BE2C (cell line): ENCODE results near the gene RAD23A.

ENCODE experiments used
- DNase-seq: peaks from one replicate; pipeline ENCODE4 v3.0.0-alpha.2; 2020
- H3K27me3 ChIP-seq: fragments of 250-450 bp; sonication (Bioruptor Pico); 2 replicates; pipeline ENCODE4 v1.5.1; 2020; ENCODE audit warnings: mild to moderate bottlenecking
- H3K36me3 ChIP-seq: fragments of 250-450 bp; sonication (Bioruptor Pico); 2 replicates; pipeline ENCODE4 v1.5.1; 2020; ENCODE audit warnings: mild to moderate bottlenecking
- H3K4me1 ChIP-seq: fragments of 250-450 bp; sonication (Bioruptor Pico); 2 replicates; pipeline ENCODE4 v1.5.1; 2020
- H3K4me3 ChIP-seq: 2 replicates; pipeline ENCODE4 v1.5.1; 2011; ENCODE audit warnings: low read depth, low read length
- H3K9me3 ChIP-seq: fragments of 250-450 bp; sonication (Bioruptor Pico); 2 replicates; pipeline ENCODE4 v1.5.1; 2020
- TF ChIP-seq, protein P1 (sequence below): IDR thresholded peaks from 2 replicates; pipeline ENCODE4 v1.5.1; 2012; ENCODE audit warnings: mild to moderate bottlenecking, low read depth, low read length

The RAD23A gene

DNA sequence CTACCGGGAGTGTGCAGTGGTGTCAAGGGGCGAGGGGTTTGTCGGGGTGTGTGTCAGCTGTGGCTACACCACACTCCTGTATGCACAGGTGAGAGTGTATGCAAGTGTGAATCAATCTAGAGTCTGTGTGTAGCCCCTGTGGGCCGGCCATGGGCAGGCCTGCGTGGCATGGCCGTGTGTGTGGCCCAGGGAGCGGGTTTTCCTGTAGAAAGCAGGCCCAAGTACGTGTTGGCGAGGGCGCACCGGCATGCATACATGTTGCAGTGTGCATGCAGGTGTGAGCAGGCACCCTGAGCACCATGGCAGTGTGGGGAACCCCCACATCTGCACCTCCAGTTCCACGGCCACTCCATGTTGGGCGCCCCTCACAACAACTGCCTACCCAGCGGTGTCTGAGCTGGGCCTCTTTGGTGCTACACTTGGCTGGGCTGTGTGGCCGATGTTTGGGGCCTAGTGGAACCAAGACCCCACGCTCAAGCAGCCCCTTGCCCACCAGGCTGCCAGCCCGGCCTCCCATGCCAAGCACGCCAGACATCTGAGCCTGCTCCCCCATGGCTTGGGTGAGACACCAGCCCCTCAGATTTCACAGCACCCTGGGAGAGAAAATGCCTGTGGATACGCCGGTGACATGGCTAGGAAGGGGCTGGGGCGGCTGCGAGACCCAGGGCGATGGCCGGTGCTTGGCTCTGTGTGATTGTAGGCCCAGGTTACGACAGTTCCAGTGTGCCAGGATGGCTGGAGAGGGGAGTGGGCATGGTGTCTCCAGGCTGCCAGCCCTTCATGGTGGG is 51.7 kb downstream of the RAD23A start:
- no peaks in the 10 kb centered on the region for H3K27me3 ChIP-seq
- no peaks in the 10 kb centered on the region for H3K9me3 ChIP-seq
- H3K4me1 ChIP-seq = no peaks in the 10 kb centered on the region
- TF ChIP-seq, protein P1, sequence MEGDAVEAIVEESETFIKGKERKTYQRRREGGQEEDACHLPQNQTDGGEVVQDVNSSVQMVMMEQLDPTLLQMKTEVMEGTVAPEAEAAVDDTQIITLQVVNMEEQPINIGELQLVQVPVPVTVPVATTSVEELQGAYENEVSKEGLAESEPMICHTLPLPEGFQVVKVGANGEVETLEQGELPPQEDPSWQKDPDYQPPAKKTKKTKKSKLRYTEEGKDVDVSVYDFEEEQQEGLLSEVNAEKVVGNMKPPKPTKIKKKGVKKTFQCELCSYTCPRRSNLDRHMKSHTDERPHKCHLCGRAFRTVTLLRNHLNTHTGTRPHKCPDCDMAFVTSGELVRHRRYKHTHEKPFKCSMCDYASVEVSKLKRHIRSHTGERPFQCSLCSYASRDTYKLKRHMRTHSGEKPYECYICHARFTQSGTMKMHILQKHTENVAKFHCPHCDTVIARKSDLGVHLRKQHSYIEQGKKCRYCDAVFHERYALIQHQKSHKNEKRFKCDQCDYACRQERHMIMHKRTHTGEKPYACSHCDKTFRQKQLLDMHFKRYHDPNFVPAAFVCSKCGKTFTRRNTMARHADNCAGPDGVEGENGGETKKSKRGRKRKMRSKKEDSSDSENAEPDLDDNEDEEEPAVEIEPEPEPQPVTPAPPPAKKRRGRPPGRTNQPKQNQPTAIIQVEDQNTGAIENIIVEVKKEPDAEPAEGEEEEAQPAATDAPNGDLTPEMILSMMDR = no peak
- H3K36me3 ChIP-seq = no peaks in the 10 kb centered on the region
- no peak for DNase-seq
- H3K4me3 ChIP-seq = no peak overlapping the region

DNA sequence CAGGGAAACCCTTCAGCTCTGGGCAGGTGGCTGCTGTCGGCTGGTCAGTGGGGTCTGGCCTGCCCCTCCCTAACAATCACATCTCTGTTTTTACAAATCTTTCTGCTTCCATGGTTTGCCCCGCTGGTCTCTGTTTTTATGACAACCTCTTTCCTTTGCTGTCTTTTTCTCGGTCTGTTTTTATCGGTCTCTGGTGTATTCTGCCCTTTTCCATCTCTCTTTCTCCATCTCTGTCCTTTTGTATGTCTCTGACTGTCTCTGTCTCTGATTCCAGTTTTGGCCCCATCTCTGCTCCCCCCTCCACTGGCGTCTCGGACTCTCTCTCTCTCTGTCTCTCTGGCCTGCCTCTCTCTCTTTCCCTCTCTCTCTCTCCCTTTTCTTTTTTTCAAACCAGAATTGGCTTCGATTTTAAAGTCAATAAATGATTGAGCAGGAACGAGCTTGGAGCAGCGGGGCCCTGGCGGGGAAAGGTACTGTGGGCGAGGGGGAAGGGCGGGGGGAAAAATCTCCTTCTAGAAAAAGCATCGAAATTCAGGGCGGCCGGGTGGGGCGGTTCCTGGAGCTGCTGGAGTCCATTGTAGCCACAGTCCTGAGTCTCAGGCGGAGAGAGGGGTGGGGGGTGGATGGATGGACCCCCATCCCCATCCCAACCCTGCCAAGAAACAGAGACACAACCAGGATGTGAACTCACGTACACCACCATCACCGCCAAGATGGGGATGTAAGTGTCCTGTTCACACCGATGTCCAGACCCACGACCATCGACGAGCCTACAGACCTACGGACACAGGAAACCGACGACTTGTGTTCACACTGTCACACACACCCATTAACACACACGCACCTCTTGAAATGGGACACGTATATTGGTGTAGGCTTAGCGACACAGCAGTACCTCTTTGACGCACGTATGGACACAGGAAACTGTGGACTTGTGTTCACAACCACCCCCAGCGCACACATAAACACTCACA is 52.6 kb downstream of the RAD23A start:
- Histone ChIP-seq H3K9me3 (no peaks in the 10 kb centered on the region), H3K4me1 (no peaks in the 10 kb centered on the region), H3K36me3 (no peaks in the 10 kb centered on the region), H3K4me3 (no peak overlapping the region), H3K27me3 (no peaks in the 10 kb centered on the region)
- TF ChIP-seq, protein P1 = no peak
- DNase-seq = no peak

DNA sequence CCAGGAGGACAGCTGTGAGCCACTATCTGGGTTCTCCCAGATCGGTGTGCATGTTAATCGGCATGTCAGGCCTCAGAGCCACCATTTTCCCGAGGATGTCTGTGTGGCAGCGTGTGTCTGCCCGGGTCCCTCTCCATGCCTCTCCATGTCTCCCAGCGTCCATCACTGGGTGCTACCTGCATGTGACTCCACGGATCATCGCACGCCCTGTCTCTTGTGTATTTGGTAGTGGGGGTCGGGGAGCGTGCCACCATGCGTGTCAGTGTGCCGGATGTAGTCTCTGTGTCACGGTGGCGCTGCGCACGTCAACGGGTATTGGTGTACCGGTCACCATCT is 55.5 kb downstream of the RAD23A start:
- H3K4me1 ChIP-seq = no peaks in the 10 kb centered on the region
- H3K36me3 ChIP-seq = no peaks in the 10 kb centered on the region
- no peaks in the 10 kb centered on the region for H3K9me3 ChIP-seq
- no peaks in the 10 kb centered on the region for H3K27me3 ChIP-seq
- no peak overlapping the region for H3K4me3 ChIP-seq
- TF ChIP-seq, protein P1 = no peak
- DNase-seq = no peak

GRCh38 chr19:13001502-13002165 is 56.0 kb downstream of the RAD23A start:
- no peak for DNase-seq
- no peaks in the 10 kb centered on the region for H3K36me3 ChIP-seq
- H3K27me3 ChIP-seq = no peaks in the 10 kb centered on the region
- H3K4me1 ChIP-seq = no peaks in the 10 kb centered on the region
- H3K4me3 ChIP-seq = no peak overlapping the region
- TF ChIP-seq, protein P1 = no peak
- no peaks in the 10 kb centered on the region for H3K9me3 ChIP-seq

DNA sequence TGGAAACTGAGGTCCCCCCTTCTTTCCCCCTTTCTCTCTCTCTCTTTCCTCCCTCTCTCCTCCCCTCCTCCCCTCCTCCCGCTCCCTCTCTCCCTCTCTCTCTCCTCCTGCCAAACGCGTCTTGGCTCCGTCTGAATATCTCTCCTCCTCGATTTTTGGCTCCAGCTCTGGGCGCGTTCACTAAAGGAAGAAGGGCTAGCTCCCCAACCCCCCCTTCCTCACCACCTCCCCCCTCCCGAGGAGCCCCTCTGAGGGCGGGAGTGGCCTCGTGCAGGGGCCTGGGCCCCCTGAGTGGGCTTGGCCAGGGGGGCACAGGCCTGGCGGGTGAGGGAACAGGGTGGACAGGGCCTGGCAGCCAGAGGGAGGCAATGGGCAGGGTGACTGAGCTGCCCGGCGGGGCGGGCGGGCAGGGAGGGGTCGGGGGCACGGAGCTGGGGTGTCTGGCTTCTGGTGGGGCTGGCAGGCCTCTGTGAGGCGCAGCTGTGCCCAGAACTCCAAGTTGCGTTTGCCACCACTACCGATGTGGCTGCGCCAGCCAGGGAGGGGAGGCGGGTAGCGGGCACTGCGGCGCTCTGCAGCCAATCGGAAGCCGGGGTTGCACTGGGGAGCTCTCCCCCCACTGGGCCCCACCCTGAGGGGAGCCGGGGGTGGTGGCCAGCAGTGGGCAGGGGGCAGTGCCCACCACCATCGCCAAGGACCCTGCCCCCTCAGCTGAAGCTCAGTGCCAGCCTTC is 56.7 kb downstream of the RAD23A start:
- no peak for DNase-seq
- Histone ChIP-seq H3K36me3 (no peaks in the 10 kb centered on the region), H3K4me3 (no peak overlapping the region), H3K4me1 (no peaks in the 10 kb centered on the region), H3K27me3 (no peaks in the 10 kb centered on the region), H3K9me3 (no peaks in the 10 kb centered on the region)
- TF ChIP-seq, protein P1 = no peak
